GM21515 (cell line): ENCODE results near the gene UGT1A3.

ENCODE experiments used
- ATAC-seq: cut with Tn5 transposase; IDR thresholded peaks from one replicate; pipeline ENCODE4 v1.9.1; 2021; ENCODE audit not compliant: unreplicated experiment

UGT1A3 gene

GRCh38 chr2:233814056-233814835 is 85.4 kb downstream of the UGT1A3 start:
- no peak for ATAC-seq

GRCh38 chr2:233815861-233816260 is 87.0 kb downstream of the UGT1A3 start:
- no peak for ATAC-seq

- no peak for ATAC-seq
Observed at GRCh38 chr2:233816334-233816733, 87.5 kb downstream of the UGT1A3 start.

GRCh38 chr2:233816771-233817170 is 87.9 kb downstream of the UGT1A3 start:
- no peak for ATAC-seq

GRCh38 chr2:233817361-233817911 is 88.6 kb downstream of the UGT1A3 start:
- ATAC-seq = no peak

GRCh38 chr2:233817995-233818638 is 89.3 kb downstream of the UGT1A3 start:
- ATAC-seq = no peak

- ATAC-seq = no peak
Observed at GRCh38 chr2:233818639-233819621, 90.1 kb downstream of the UGT1A3 start.

- ATAC-seq = no peak
Observed at GRCh38 chr2:233819884-233820773, 91.3 kb downstream of the UGT1A3 start.

- no peak for ATAC-seq
Observed at GRCh38 chr2:233820774-233821105, 91.9 kb downstream of the UGT1A3 start.

- ATAC-seq = no peak
Observed at GRCh38 chr2:233821196-233821595, 92.4 kb downstream of the UGT1A3 start.

GRCh38 chr2:233821709-233822100 is 92.9 kb downstream of the UGT1A3 start:
- no peak for ATAC-seq

GRCh38 chr2:233822101-233822771 is 93.4 kb downstream of the UGT1A3 start:
- no peak for ATAC-seq
